Measurements from ENCODE around the gene RPS25.
A peak's percentile ranks its signal among the peaks of the same experiment; 100 is the strongest.
"Not testable (repeated sequence)": the region's sequence is repeated elsewhere in the genome, so short reads cannot be mapped to it uniquely, and the experiment has no call there.

Gene RPS25

DNA sequence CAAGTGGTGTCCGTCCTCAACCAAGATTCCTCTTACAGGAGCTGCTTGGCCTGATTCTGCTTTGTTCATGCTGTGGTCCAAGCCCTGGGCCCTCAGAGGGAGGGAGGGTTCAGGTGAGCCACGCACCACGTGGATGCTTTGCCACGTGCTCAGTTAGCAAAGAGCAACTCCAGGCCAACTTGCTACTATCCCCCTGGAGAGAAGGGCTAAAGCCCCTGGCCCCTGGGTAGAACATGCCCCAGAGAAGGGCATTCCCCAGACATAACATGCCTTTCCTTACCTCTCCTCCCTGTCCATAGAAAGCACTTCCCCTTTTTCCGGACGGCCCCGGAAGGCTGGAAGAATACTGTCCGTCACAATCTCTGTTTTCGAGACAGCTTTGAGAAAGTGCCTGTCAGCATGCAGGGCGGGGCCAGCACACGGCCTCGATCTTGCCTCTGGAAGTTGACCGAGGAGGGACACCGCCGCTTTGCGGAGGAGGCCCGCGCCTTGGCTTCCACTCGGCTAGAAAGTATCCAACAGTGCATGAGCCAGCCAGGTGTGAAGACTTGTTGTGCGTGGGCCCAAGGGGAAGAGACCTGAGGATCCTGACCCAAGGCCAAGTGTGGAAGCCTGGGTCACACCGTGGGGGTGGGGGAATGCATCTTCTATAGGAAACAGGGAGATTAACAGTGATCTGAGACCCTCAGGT lies 37.8 kb downstream of the RPS25 start:
- no peak for DNase-seq (ENCODE audit: low spot score)
- TF ChIP-seq CTCF (IDR thresholded peaks at IDR 0.05), result no peak
- Histone ChIP-seq H3K4me3 (peak overlapping the region; percentile 8), H3K27ac (no peak overlapping the region)

DNA sequence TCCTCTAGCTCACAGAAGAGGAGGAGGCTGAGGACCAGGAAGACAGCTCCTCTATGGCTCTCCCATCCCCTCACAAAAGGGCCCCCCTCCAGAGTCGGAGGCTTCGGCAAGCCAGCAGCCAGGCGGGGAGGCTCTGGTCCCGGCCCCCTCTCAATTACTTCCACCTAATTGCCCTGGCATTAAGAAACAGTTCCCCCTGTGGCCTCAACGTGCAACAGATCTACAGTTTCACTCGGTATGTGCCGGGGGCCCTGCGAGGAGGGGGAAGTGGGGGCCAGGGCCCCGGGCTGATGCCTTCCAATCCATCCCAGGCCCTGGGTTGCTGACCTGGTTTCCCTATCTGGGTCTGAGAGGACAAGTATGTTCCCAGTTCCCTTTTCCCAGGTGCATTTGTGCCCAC lies 38.7 kb downstream of the RPS25 start:
- H3K27ac ChIP-seq, result no peak overlapping the region
- H3K4me3 ChIP-seq, result no peak overlapping the region
- TF ChIP-seq CTCF (IDR thresholded peaks at IDR 0.05), result no peak
- no peak for DNase-seq (ENCODE audit: low spot score)

DNA sequence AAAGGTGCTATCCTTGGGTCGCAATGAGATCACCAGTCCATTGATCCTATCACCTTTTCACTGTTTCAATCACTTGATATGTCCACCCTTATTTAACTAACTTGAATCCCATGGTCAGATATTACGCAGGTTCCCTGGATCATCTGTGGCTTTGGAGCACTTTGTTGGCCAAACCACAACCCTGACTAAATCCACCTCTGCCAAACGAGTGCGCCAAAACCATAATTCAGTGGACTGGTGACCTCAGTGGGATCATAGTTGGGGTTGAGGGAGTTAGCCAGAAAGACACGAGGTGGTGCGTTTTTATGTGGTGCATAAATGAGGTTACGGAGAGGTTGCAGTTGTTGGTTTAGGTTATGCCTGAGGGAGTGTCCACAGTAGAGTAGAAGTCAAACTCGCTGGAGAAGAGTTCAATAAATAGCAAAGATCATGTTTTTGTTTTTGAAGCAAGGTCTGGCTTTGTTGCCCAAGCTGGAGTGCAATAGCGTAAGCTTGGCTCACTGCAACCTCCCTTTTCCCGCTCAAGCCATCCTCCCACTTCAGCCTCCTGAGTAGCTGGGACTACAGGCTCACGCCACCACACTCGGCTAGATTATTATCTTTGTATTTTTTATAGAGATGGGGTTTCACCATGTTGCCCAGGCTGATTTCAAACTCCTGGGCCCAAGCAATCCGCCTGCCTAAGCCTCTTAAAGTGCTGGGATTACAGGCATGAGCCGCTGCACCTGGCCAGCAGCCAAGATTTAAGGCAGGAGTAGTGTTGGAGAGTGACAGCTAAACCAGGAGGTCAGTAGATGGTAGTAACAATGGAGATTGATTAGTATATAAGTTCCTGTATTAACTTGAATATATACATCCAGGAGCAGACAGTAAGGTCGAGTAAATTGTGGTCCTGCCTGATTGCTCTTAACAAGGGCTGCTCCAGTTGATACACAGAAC lies 42.1 kb downstream of the RPS25 start:
- DNase-seq (ENCODE audit: low spot score), result no peak
- H3K27ac ChIP-seq, result no peak overlapping the region
- no peak overlapping the region for H3K4me3 ChIP-seq
- TF ChIP-seq CTCF (IDR thresholded peaks at IDR 0.05), result no peak

DNA sequence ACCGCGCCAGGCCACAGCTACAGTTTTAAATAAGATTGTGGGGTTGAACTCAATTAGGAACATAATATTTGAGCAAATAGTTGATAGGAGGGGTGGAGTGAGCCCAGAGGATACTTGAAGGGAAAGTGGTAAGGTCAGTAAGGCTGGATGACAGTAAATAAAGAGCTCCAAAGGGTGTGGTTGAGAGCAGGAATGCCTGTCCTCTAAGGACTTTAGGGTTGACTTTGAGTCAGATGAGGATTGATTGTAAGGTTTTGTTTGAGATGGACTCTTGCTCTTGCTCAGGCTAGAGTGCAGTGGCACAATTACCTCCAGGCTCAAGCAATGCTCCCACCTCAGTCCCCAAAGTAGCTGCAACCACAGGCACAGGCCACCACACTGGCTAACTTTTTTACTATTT lies 44.2 kb downstream of the RPS25 start:
- no peak for DNase-seq (ENCODE audit: low spot score)
- Histone ChIP-seq H3K4me3 (no peak overlapping the region), H3K27ac (no peak overlapping the region)
- no peak for TF ChIP-seq CTCF (IDR thresholded peaks at IDR 0.05)

- TF ChIP-seq CTCF (IDR thresholded peaks at IDR 0.05), result no peak
Measured at GRCh38 chr11:118971646-118972045, 46.5 kb downstream of the RPS25 start, which contains the start of gene FOXR1. Gene FOXR1 (plus strand): TSS chr11:118971761. CDS start chr11:118971932, 171 bp downstream.

DNA sequence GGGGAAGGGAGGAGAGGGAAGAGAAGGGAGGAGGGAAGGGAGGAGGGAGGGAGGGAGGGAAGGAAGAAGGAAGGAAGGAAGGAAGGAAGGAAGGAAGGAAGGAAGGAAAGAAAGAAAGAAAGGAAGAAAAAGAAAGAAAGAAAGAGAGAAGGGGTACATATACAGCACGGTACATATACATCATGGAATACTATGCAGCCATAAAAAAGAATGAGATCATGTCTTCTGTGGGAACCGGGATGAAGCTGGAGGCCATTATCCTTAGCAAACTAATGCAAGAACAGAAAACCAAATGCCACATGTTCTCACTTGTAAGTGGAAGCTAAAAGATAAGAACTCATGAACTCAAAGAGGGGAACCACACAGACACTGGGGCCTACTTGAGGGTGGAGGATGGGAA lies 48.6 kb downstream of the RPS25 start:
- not testable (repeated sequence) for DNase-seq (ENCODE audit: low spot score); H3K27ac ChIP-seq; H3K4me3 ChIP-seq

More at GRCh38 chr11:118971646-118972045, 46.5 kb downstream of the RPS25 start, which contains the start of gene FOXR1:
- no peak for DNase-seq (ENCODE audit: low spot score)
- H3K4me3 ChIP-seq, result no peak within 1 kb of the TSS
- no peak within 1 kb of the TSS for H3K27ac ChIP-seq
